Kidney (tissue), 14 donors: ENCODE measurements around the gene NSD2. TPM values are rescaled to one million over a fixed set of nuclear protein-coding genes. Genes with fewer than 3 reads are reported as not detected.

Source experiments
- DNase-seq, 5 donors: peaks; one replicate each; pipeline ENCODE4 v3.0.0-alpha.2; 2013 to 2020
- FAIRE-seq: peaks from 2 replicates; lab custom pipeline; 2012; peaks lifted over from hg19 to GRCh38; lab: Jason Lieb, UNC
- H3K27ac ChIP-seq, 2 donors: one replicate each; pipeline ENCODE4 v1.7.0; 2013; ENCODE audit warnings: low read depth in 2 of 2, low read length in 2 of 2, inconsistent platforms in 1 of 2
- H3K27me3 ChIP-seq: one replicate; pipeline ENCODE4 v1.7.1; 2013; ENCODE audit warnings: low read length, inconsistent platforms; ENCODE audit not compliant: control insufficient read depth, insufficient read depth
- H3K36me3 ChIP-seq, 3 donors: one replicate each; pipeline versions ENCODE4 v1.7.0 to v1.7.1; 2013; ENCODE audit warnings: low read length in 3 of 3, control low read depth in 1 of 3, inconsistent platforms in 1 of 3; ENCODE audit not compliant: insufficient read depth in 3 of 3, control insufficient read depth in 2 of 3
- H3K4me1 ChIP-seq, 3 donors: one replicate each; pipeline versions ENCODE4 v1.7.0 to v1.7.1; 2013; ENCODE audit warnings: low read length in 3 of 3, inconsistent platforms in 1 of 3, low read depth in 1 of 3; ENCODE audit not compliant: control insufficient read depth in 2 of 3, insufficient read depth in 2 of 3
- H3K4me3 ChIP-seq, 3 donors: one replicate each; pipeline versions ENCODE4 v1.7.0 to v1.8.1; 2013; ENCODE audit warnings: low read length in 3 of 3, control low read depth in 1 of 3, inconsistent platforms in 1 of 3
- H3K9ac ChIP-seq, 3 donors: one replicate each; pipeline versions ENCODE4 v1.7.0 to v1.7.1; 2013; ENCODE audit warnings: low read length in 3 of 3, control low read depth in 1 of 3, inconsistent platforms in 1 of 3
- H3K9me3 ChIP-seq, 3 donors: one replicate each; pipeline versions ENCODE4 v1.7.0 to v1.7.1; 2013; ENCODE audit warnings: low read length in 3 of 3, control low read depth in 1 of 3, inconsistent platforms in 1 of 3; ENCODE audit not compliant: control insufficient read depth in 2 of 3, insufficient read depth in 1 of 3
- CTCF ChIP-seq: IDR thresholded peaks from 3 replicates; pipeline ENCODE4 v1.5.1; 2012; ENCODE audit warnings: mild to moderate bottlenecking, moderate library complexity, borderline replicate concordance; ENCODE audit not compliant: insufficient read depth; ENCODE audit errors: extremely low read depth
- intact Hi-C: fragments of 100-400 bp; cut with DNase I; formaldehyde crosslinking; loops from one replicate; pipeline ENCODE4 v1.11.1; 2022
- polyA plus RNA-seq: library from polyadenylated mRNA; stranded (reverse); fragments of 350-450 nt; fragmentation: Illumina TruSeq; extraction: RNeasy Lipid Tissue Mini Kit (QIAGEN cat#74804); gene quantifications from one replicate; pipeline ENCODE4 v1.2.3, GENCODE V29; 2014; ENCODE audit warnings: low read depth, low replicate concordance; ENCODE audit not compliant: insufficient read depth
- total RNA-seq: library from RNA; stranded (reverse); fragmentation: NEBNext Ultra II Directional; extraction: Animal tissue kit (Norgen Biotek cat#: 25700); gene quantifications from one replicate; pipeline ENCODE4 v1.2.1, GENCODE V29; 2021
- donor health status: control.
- donor health status: control.
- donor health status: control.
- donor health status: control.
- donor health status: control.
- donor health status: DM: yes; HTN: yes; CAD: no.
- donor health status: Normal renal cell carcinoma (clear cell type).

The NSD2 gene
- total and polyA plus RNA-seq, 2 donors from 2014 or later: 5.5 to 51.2 TPM

GRCh38 chr4:1922821-1923220, 51.6 kb downstream of the NSD2 start:
- intact Hi-C loops: no loop called here
- TF ChIP-seq CTCF: no peak

GRCh38 chr4:1927675-1928074, 56.5 kb downstream of the NSD2 start:
- no peak overlapping the region for H3K27ac ChIP-seq
- TF ChIP-seq CTCF: no peak
- H3K9ac ChIP-seq: no peak overlapping the region
- intact Hi-C loops: no loop called here
- H3K4me1 ChIP-seq: no peaks in the 10 kb centered on the region
- no peak for DNase-seq
- no peaks in the 10 kb centered on the region for H3K9me3 ChIP-seq
- FAIRE-seq: no peak
- no peak overlapping the region for H3K4me3 ChIP-seq
- peaks cover 0 to 9% (median 5%) of the 10 kb centered on the region in 3 donors for H3K36me3 ChIP-seq
- no peaks in the 10 kb centered on the region for H3K27me3 ChIP-seq

More at GRCh38 chr4:1922821-1923220, 51.6 kb downstream of the NSD2 start:
- H3K4me1 ChIP-seq: no peaks in the 10 kb centered on the region
- peaks cover 3 to 15% (median 5%) of the 10 kb centered on the region in 3 donors for H3K36me3 ChIP-seq
- no peak overlapping the region for H3K9ac ChIP-seq
- no peak for FAIRE-seq
- no peaks in the 10 kb centered on the region for H3K27me3 ChIP-seq
- DNase-seq: peak in 2 of 5 donors; percentile 20 to 34
- H3K27ac ChIP-seq: no peak overlapping the region
- no peaks in the 10 kb centered on the region for H3K9me3 ChIP-seq
- H3K4me3 ChIP-seq: no peak overlapping the region

GRCh38 chr4:1928356-1929239, 57.4 kb downstream of the NSD2 start:
- no peak for FAIRE-seq
- intact Hi-C loops: no loop called here

More at GRCh38 chr4:1928356-1929239, 57.4 kb downstream of the NSD2 start:
- Histone ChIP-seq H3K27me3 (no peaks in the 10 kb centered on the region), H3K9me3 (no peaks in the 10 kb centered on the region), H3K4me1 (no peaks in the 10 kb centered on the region), H3K36me3 (peaks cover 0 to 14% (median 5%) of the 10 kb centered on the region in 3 donors), H3K9ac (no peak overlapping the region), H3K4me3 (no peak overlapping the region), H3K27ac (no peak overlapping the region)
- TF ChIP-seq CTCF: no peak
- no peak for DNase-seq
